GM12891 (cell line): Measurements from ENCODE around the gene CIAO3.

ENCODE experiments used
- PAX5 ChIP-seq: IDR thresholded peaks from 2 replicates; pipeline ENCODE4 v1.6.1; 2011; ENCODE audit warnings: low read length, moderate library complexity, mild to moderate bottlenecking; ENCODE audit not compliant: insufficient read depth, severe bottlenecking
- POLR2A ChIP-seq: IDR thresholded peaks from 2 replicates; pipeline ENCODE4 v1.6.1; 2011; ENCODE audit warnings: low read depth, low read length, control low read depth
- POLR2AphosphoS5 ChIP-seq: IDR thresholded peaks from 2 replicates; pipeline ENCODE4 v1.6.1; 2011; ENCODE audit warnings: low read depth, low read length, control low read depth
- TAF1 ChIP-seq: IDR thresholded peaks from 2 replicates; pipeline ENCODE4 v1.6.1; 2011; ENCODE audit warnings: low read depth, low read length, control low read depth

- no peak for TF ChIP-seq POLR2AphosphoS5
- no peak for TF ChIP-seq POLR2A
- TF ChIP-seq PAX5, result no peak
- TF ChIP-seq TAF1, result no peak
These were observed 38.8 kb upstream of the CIAO3 start for GRCh38 chr16:779561-779960.
